PFSK-1 (cell line): ENCODE measurements around the gene LPCAT3.

ENCODE experiments used
- FOXP2 ChIP-seq: optimal IDR thresholded peaks from 2 replicates; pipeline ENCODE3; 2011; ENCODE audit warnings: borderline replicate concordance, control low read depth, inconsistent platforms; ENCODE audit not compliant: insufficient read depth; ENCODE audit errors: extremely low read length, extremely low read depth
- POLR2AphosphoS5 ChIP-seq: IDR thresholded peaks from 2 replicates; pipeline ENCODE4 v1.6.1; 2012; ENCODE audit warnings: low read depth, mild to moderate bottlenecking, control low read depth, low read length, moderate library complexity
- SIN3A ChIP-seq: IDR thresholded peaks from 2 replicates; pipeline ENCODE4 v1.6.1; 2012; ENCODE audit warnings: mild to moderate bottlenecking, low read length, moderate library complexity, borderline replicate concordance; ENCODE audit not compliant: insufficient read depth
- TAF1 ChIP-seq: IDR thresholded peaks from 2 replicates; pipeline ENCODE4 v1.6.1; 2012; ENCODE audit warnings: low read length, control low read depth, borderline replicate concordance; ENCODE audit not compliant: insufficient read depth
- TF ChIP-seq, protein P1 (sequence below), 2 experiments: IDR thresholded peaks; 2 replicates each; pipeline versions ENCODE4 v1.6.1 to v1.8.0; 2011 to 2012; ENCODE audit warnings: low read depth in 2 of 2, low read length in 2 of 2, control low read depth in 1 of 2, inconsistent platforms in 1 of 2, mild to moderate bottlenecking in 1 of 2, moderate library complexity in 1 of 2; ENCODE audit not compliant: insufficient read depth in 1 of 2

LPCAT3 gene

DNA sequence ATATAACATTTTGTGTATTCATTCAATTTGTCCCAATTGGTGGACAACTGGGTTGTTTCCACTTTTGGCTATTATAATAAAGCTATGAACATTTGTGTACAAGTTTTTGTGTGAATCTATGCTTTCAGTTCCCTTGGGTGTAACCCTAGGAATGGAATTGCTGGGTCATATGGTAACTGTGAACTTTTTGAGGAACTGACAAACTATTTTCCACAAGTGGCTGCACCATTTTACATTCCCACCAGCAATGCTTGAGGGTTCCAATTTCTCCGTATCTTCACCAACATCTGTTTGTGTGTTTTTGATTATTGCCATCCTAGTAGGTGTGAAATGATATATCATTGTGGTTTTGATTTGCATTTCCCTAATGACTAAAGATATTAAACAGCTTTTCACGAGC is 13.0 kb downstream of the LPCAT3 start:
- no peak for TF ChIP-seq SIN3A
- no peak for TF ChIP-seq FOXP2
- TF ChIP-seq, protein P1, sequence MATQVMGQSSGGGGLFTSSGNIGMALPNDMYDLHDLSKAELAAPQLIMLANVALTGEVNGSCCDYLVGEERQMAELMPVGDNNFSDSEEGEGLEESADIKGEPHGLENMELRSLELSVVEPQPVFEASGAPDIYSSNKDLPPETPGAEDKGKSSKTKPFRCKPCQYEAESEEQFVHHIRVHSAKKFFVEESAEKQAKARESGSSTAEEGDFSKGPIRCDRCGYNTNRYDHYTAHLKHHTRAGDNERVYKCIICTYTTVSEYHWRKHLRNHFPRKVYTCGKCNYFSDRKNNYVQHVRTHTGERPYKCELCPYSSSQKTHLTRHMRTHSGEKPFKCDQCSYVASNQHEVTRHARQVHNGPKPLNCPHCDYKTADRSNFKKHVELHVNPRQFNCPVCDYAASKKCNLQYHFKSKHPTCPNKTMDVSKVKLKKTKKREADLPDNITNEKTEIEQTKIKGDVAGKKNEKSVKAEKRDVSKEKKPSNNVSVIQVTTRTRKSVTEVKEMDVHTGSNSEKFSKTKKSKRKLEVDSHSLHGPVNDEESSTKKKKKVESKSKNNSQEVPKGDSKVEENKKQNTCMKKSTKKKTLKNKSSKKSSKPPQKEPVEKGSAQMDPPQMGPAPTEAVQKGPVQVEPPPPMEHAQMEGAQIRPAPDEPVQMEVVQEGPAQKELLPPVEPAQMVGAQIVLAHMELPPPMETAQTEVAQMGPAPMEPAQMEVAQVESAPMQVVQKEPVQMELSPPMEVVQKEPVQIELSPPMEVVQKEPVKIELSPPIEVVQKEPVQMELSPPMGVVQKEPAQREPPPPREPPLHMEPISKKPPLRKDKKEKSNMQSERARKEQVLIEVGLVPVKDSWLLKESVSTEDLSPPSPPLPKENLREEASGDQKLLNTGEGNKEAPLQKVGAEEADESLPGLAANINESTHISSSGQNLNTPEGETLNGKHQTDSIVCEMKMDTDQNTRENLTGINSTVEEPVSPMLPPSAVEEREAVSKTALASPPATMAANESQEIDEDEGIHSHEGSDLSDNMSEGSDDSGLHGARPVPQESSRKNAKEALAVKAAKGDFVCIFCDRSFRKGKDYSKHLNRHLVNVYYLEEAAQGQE (IDR thresholded peaks at IDR 0.05; ENCODE audit: insufficient read depth in 1 of 2, low read depth in 2 of 2, low read length in 2 of 2), result no peak

DNA sequence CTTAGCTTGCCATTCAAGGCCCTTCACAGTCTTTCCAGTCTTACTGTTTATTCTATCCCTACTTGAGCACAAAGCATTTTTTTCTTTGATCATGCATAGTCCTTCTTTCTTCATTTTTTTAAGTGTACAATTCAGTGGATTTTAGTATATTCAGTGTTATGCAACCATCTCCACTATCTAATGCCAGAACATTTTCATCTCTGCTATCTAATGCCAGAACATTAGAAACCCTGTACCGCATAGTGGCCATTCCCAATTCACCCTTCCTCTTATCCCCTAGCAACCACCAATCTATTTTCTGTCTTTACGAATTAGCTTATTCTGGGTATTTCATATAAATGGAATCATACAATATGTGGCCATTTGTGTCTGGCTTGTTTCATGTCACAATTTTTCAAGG is 13.4 kb downstream of the LPCAT3 start:
- no peak for TF ChIP-seq FOXP2
- TF ChIP-seq, protein P1 (IDR thresholded peaks at IDR 0.05; ENCODE audit: insufficient read depth in 1 of 2, low read depth in 2 of 2, low read length in 2 of 2), result no peak
- no peak for TF ChIP-seq POLR2AphosphoS5
- no peak for TF ChIP-seq TAF1
- no peak for TF ChIP-seq SIN3A

DNA sequence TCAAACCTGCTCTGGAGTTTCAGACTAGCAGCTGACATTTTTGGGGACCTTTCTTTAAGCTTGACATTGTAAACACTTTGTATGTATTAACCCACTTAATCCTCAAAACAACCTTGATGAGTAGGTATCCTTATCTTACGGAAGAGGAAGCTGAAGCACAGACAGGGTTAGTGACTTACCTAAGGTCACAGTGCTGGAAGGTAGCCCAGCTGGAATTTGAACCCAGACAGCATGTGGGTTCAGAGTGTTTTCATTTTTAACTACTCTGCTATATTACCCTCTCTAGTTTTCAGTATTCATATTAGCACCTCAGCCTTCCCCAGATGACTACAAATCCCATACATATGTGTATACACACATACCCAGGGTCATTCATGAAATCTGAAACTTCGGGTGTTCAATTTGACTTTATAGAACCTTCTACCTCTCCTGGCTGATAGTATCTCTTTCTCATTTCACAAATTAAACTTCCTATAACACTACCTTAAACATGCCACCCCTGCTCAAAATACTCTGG is 13.9 kb downstream of the LPCAT3 start:
- TF ChIP-seq, protein P1 (IDR thresholded peaks at IDR 0.05; ENCODE audit: insufficient read depth in 1 of 2, low read depth in 2 of 2, low read length in 2 of 2), result no peak
- TF ChIP-seq POLR2AphosphoS5 (no peak), FOXP2 (no peak), SIN3A (no peak), TAF1 (no peak)

DNA sequence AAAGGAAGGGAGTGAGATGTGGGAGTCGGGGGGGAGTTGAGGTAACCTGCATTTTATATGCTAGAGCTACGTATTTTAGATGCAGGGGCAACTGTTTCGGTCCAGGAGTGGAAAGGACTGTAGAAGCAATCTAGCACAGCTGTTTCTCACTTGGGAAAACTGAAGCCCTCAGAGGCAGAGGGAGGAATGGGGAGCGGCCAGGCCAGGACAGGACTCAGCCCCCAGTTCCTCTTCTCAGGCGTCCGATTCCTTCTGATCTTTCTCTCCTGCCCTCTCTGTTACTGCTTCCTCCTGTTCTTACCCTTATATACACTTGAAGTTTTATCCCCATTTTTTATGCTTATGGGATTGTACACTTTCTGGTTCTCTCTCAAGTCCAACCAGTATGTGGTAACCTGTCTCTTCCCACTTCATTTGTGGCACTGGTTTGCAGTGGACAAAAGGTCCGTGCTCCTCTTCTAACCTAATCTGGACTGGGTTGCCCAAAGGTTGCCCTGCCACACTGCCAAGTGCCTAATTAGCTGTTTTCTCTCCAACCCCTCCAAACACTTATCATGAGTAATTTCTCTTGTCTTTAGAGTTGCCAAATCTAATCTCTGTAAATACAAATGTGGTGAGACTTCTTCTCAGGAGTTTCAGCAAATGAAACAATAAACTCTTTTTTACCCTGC is 16.2 kb downstream of the LPCAT3 start:
- TF ChIP-seq, protein P1 (IDR thresholded peaks at IDR 0.05; ENCODE audit: insufficient read depth in 1 of 2, low read depth in 2 of 2, low read length in 2 of 2), result no peak
- TF ChIP-seq POLR2AphosphoS5 (no peak), TAF1 (no peak), SIN3A (no peak), FOXP2 (no peak)
